A549 (cell line): Measurements from ENCODE around the gene FAM204A.

ENCODE experiments used
- BCL3 ChIP-seq: fragments of >200 bp; sonication (Bioruptor Twin); formaldehyde crosslinking; IDR thresholded peaks from 3 replicates; pipeline ENCODE4 v1.6.1; 2016
- KDM5A ChIP-seq: fragments of 200-600 bp; sonication (generic); IDR thresholded peaks from 2 replicates; pipeline ENCODE4 v1.6.1; 2016; ENCODE audit warnings: antibody characterized with exemption, mild to moderate bottlenecking
- MAX ChIP-seq: IDR thresholded peaks from 2 replicates; pipeline ENCODE4 v1.6.1; 2012
- POLR2A ChIP-seq: IDR thresholded peaks from 2 replicates; pipeline ENCODE4 v1.6.1; 2012; ENCODE audit warnings: mild to moderate bottlenecking, low read length
- RCOR1 ChIP-seq: fragments of 150-350 bp; IDR thresholded peaks from 2 replicates; pipeline ENCODE4 v1.6.1; 2014; ENCODE audit warnings: antibody characterized with exemption, low read length, low read depth
- SMC3 ChIP-seq: fragments of >200 bp; sonication (Bioruptor Twin); formaldehyde crosslinking; IDR thresholded peaks from 3 replicates; pipeline ENCODE4 v1.6.1; 2018; ENCODE audit warnings: inconsistent platforms
- TF ChIP-seq, protein P1 (sequence below): fragments of >200 bp; sonication (Bioruptor Twin); formaldehyde crosslinking; IDR thresholded peaks from 3 replicates; pipeline ENCODE4 v1.5.1; 2016

DNA sequence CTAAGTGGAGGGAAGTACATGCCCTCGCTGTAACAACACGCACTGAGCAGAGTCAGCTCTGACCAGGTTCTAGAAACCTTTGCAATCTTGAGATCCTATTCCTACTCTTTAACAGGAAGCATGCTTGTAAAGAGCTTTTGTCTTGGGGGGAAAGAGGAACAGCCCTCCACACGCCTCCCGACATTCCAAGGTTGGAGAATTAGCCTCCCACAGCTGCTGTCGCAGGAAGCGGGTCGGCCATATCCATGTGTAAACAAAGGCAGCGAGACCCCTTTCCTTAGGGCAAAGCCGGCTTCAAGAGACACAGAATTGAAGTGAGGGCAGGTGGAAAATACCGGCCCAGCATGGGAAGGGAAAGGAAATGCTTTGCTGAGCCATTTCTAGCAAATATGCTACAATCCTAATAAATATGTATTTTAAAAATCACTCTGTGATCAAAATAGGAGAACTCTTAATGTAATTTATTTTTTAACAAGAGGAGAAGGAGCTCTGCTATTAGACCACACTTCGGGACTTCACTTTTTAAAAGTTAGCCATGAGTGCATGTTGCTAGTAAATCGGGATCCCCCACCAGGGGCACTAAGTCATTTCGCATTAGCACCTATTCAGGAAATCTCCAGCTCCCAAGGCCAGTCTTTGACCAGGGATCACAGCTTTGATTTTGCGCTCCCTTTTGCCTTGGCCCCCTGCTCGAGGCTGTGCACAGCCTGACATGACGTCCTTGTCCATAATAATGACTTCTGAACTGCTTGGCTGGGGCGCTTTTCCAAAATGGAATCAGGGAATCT is 55.9 kb downstream of the FAM204A start:
- TF ChIP-seq MAX (no peak), BCL3 (no peak), RCOR1 (no peak), SMC3 (no peak), KDM5A (no peak), POLR2A (no peak)
- TF ChIP-seq, protein P1, sequence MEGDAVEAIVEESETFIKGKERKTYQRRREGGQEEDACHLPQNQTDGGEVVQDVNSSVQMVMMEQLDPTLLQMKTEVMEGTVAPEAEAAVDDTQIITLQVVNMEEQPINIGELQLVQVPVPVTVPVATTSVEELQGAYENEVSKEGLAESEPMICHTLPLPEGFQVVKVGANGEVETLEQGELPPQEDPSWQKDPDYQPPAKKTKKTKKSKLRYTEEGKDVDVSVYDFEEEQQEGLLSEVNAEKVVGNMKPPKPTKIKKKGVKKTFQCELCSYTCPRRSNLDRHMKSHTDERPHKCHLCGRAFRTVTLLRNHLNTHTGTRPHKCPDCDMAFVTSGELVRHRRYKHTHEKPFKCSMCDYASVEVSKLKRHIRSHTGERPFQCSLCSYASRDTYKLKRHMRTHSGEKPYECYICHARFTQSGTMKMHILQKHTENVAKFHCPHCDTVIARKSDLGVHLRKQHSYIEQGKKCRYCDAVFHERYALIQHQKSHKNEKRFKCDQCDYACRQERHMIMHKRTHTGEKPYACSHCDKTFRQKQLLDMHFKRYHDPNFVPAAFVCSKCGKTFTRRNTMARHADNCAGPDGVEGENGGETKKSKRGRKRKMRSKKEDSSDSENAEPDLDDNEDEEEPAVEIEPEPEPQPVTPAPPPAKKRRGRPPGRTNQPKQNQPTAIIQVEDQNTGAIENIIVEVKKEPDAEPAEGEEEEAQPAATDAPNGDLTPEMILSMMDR = no peak
